Neural cell (in vitro differentiated cells): Measurements from ENCODE around the gene RANBP3. TPM values are rescaled to one million over a fixed set of nuclear protein-coding genes. Genes with fewer than 3 reads are reported as not detected.

Experiments
- H2AFZ ChIP-seq: fragments of 200-600, 300-800 bp; sonication (generic), shearing (Covaris generic); 2 replicates; pipeline ENCODE4 v1.6.0; 2014; ENCODE audit warnings: low read depth, mild to moderate bottlenecking, antibody characterized with exemption, low read length, moderate library complexity
- H3F3A ChIP-seq: fragments of 200-600 bp; shearing (Covaris generic); 2 replicates; pipeline ENCODE4 v1.6.1; 2016; ENCODE audit warnings: mild to moderate bottlenecking, moderate library complexity, mixed read lengths, antibody characterized with exemption, low read length; ENCODE audit not compliant: insufficient read depth, poor library complexity, severe bottlenecking
- H3K27ac ChIP-seq: fragments of 200-600, 300-800 bp; sonication (generic), shearing (Covaris generic); 2 replicates; pipeline ENCODE4 v1.5.1; 2014; ENCODE audit warnings: mild to moderate bottlenecking, low read length, moderate library complexity
- H3K27me3 ChIP-seq: fragments of 300-800, 200-600 bp; sonication (generic), shearing (Covaris generic); 2 replicates; pipeline ENCODE4 v1.6.0; 2014; ENCODE audit warnings: mild to moderate bottlenecking, low read depth, low read length, moderate library complexity; ENCODE audit not compliant: insufficient read depth
- H3K36me3 ChIP-seq: fragments of 300-800, 200-600 bp; sonication (generic), shearing (Covaris generic); 2 replicates; pipeline ENCODE4 v1.5.1; 2014; ENCODE audit warnings: mild to moderate bottlenecking, antibody characterized with exemption, low read length, moderate library complexity; ENCODE audit not compliant: insufficient read depth
- H3K4me2 ChIP-seq: fragments of 300-800, 200-600 bp; sonication (generic), shearing (Covaris generic); 2 replicates; pipeline ENCODE4 v1.6.0; 2014; ENCODE audit warnings: mild to moderate bottlenecking, low read length
- H3K4me3 ChIP-seq: fragments of 300-800, 200-600 bp; sonication (generic), shearing (Covaris generic); 2 replicates; pipeline ENCODE4 v1.5.1; 2014; ENCODE audit warnings: mild to moderate bottlenecking, low read length, moderate library complexity
- H3K79me2 ChIP-seq: fragments of 200-600 bp; shearing (Covaris generic); replicated peaks from 2 replicates; pipeline ENCODE4 v1.6.0; 2014; ENCODE audit warnings: mild to moderate bottlenecking, low read length, moderate library complexity; ENCODE audit not compliant: insufficient read depth
- H3K9ac ChIP-seq: fragments of 300-800, 200-600 bp; sonication (generic), shearing (Covaris generic); 2 replicates; pipeline ENCODE4 v1.6.1; 2016; ENCODE audit warnings: mild to moderate bottlenecking, low read length, mixed read lengths
- H3K9me2 ChIP-seq: fragments of 200-600 bp; shearing (Covaris generic); 2 replicates; pipeline ENCODE4 v1.6.1; 2016; ENCODE audit warnings: mild to moderate bottlenecking, low read length, mixed read lengths; ENCODE audit not compliant: insufficient read depth
- H3K9me3 ChIP-seq: fragments of 200-600, 300-800 bp; sonication (generic), shearing (Covaris generic); 2 replicates; pipeline ENCODE4 v1.6.1; 2016; ENCODE audit warnings: mild to moderate bottlenecking, mixed run types, low read length, moderate library complexity, mixed read lengths
- H4K20me1 ChIP-seq: fragments of 200-600 bp; shearing (Covaris generic); 2 replicates; pipeline ENCODE4 v1.6.1; 2016; ENCODE audit warnings: mild to moderate bottlenecking, mixed run types; ENCODE audit not compliant: insufficient read depth
- CTCF ChIP-seq: fragments of 450-650 bp; IDR thresholded peaks from 2 replicates; pipeline ENCODE4 v1.5.1; 2014; ENCODE audit warnings: antibody characterized with exemption, mild to moderate bottlenecking, moderate library complexity; ENCODE audit not compliant: poor library complexity, severe bottlenecking
- EP300 ChIP-seq: fragments of 450-650 bp; conservative IDR thresholded peaks from 2 replicates; pipeline ENCODE4 v1.6.1; 2014; ENCODE audit warnings: antibody characterized with exemption, mild to moderate bottlenecking, moderate library complexity; ENCODE audit not compliant: poor library complexity, severe bottlenecking
- RAD21 ChIP-seq: fragments of 450-650 bp; conservative IDR thresholded peaks from 2 replicates; pipeline ENCODE4 v1.6.1; 2014; ENCODE audit warnings: antibody characterized with exemption, mild to moderate bottlenecking, moderate library complexity
- REST ChIP-seq: IDR thresholded peaks from 2 replicates; pipeline ENCODE4 v1.6.1; 2012; ENCODE audit warnings: borderline replicate concordance
- SMC3 ChIP-seq: fragments of 450-650 bp; conservative IDR thresholded peaks from 2 replicates; pipeline ENCODE4 v1.6.1; 2014; ENCODE audit warnings: antibody characterized with exemption, mild to moderate bottlenecking, moderate library complexity; ENCODE audit not compliant: poor library complexity
- polyA plus RNA-seq: library from polyadenylated mRNA; depleted of rRNA; stranded (reverse); fragments of >200 nt; gene quantifications from 2 replicates; pipeline ENCODE4 v1.2.3, GENCODE V29; 2014

Gene RANBP3
- polyA plus RNA-seq, 1 donor from 2014 or later, result 67.6 TPM

- Histone ChIP-seq H3F3A (no peaks in the 10 kb centered on the region), H3K4me2 (no peak overlapping the region), H3K36me3 (no peaks in the 10 kb centered on the region), H3K9ac (no peak overlapping the region), H4K20me1 (peaks cover 13% of the 10 kb centered on the region), H3K79me2 (peaks cover 89% of the 10 kb centered on the region), H3K9me2 (no peaks in the 10 kb centered on the region), H3K4me3 (peak overlapping the region; percentile 20), H3K27me3 (no peaks in the 10 kb centered on the region), H2AFZ (no peak overlapping the region), H3K27ac (peak overlapping the region; percentile 73), H3K9me3 (no peaks in the 10 kb centered on the region)
- TF ChIP-seq RAD21 (no peak), SMC3 (no peak), REST (no peak)
Observed at GRCh38 chr19:5967571-5967970, 10.4 kb downstream of the RANBP3 start.

GRCh38 chr19:5966941-5967340, 11.0 kb downstream of the RANBP3 start:
- no peaks in the 10 kb centered on the region for H3K9me3 ChIP-seq
- H4K20me1 ChIP-seq, result peaks cover 13% of the 10 kb centered on the region
- no peaks in the 10 kb centered on the region for H3K9me2 ChIP-seq
- H3K36me3 ChIP-seq, result no peaks in the 10 kb centered on the region
- no peaks in the 10 kb centered on the region for H3K27me3 ChIP-seq
- peaks cover 87% of the 10 kb centered on the region for H3K79me2 ChIP-seq
- H3F3A ChIP-seq, result no peaks in the 10 kb centered on the region
- H3K4me2 ChIP-seq, result no peak overlapping the region
- peak overlapping the region; percentile 73 for H3K27ac ChIP-seq
- peak overlapping the region; percentile 26 for H3K9ac ChIP-seq
- peak; percentile 59 for TF ChIP-seq EP300
- no peak for TF ChIP-seq REST
- no peak for TF ChIP-seq CTCF
- no peak overlapping the region for H2AFZ ChIP-seq
- peak overlapping the region; percentile 20 for H3K4me3 ChIP-seq
